GM13977 (cell line): ENCODE results near the gene L3MBTL4.

ENCODE experiments used
- DNase-seq: peaks from one replicate; pipeline ENCODE4 v3.0.0; 2012; ENCODE audit warnings: low spot score
- CTCF ChIP-seq: IDR thresholded peaks from 2 replicates; pipeline ENCODE4 v1.5.1; 2012; ENCODE audit warnings: mild to moderate bottlenecking, control low read depth; ENCODE audit not compliant: insufficient read depth; ENCODE audit errors: extremely low read depth, missing control alignments
- in situ Hi-C: fragments of 300-500 bp; cut with MboI; formaldehyde crosslinking; loops from one replicate; pipeline ENCODE4 v1.12.0; 2022; ENCODE audit warnings: low sequenced_read_pairs, low pct_unique_long_range_greater_than_20kb, mixed read lengths, inconsistent platforms; ENCODE audit not compliant: unreplicated experiment

Gene L3MBTL4

GRCh38 chr18:6374935-6375529 is 39.7 kb downstream of the L3MBTL4 start:
- DNase-seq: no peak
- in situ Hi-C loops: no loop called here
- no peak for TF ChIP-seq CTCF

GRCh38 chr18:6374340-6374739 is 40.4 kb downstream of the L3MBTL4 start:
- TF ChIP-seq CTCF: no peak
- DNase-seq: no peak
- in situ Hi-C loops: no loop called here

GRCh38 chr18:6373187-6373586 is 41.5 kb downstream of the L3MBTL4 start:
- in situ Hi-C loops: no loop called here
- TF ChIP-seq CTCF: no peak
- no peak for DNase-seq

GRCh38 chr18:6370886-6371635 is 43.6 kb downstream of the L3MBTL4 start:
- in situ Hi-C loops: no loop called here
- DNase-seq: no peak
- no peak for TF ChIP-seq CTCF

- no peak for DNase-seq
- in situ Hi-C loops: no loop called here
- TF ChIP-seq CTCF: no peak
Observed at GRCh38 chr18:6370410-6370809, 44.3 kb downstream of the L3MBTL4 start.

- in situ Hi-C loops: no loop called here
- no peak for DNase-seq
- no peak for TF ChIP-seq CTCF
Observed at GRCh38 chr18:6368017-6368416, 46.7 kb downstream of the L3MBTL4 start.
